Stimulated activated CD4-positive, alpha-beta T cell treated with anti-CD3 and anti-CD28 coated beads, Interleukin-1b, Interleukin-23, amount 100 ng/mL, for 24 hours (primary cell): ENCODE measurements around the gene TP53.

Experiments used
- DNase-seq, 4 experiments: peaks; one replicate each; pipeline ENCODE4 v3.0.0-alpha.2; 2020; ENCODE audit warnings: low read depth in 4 of 4, low spot score in 1 of 4

Gene TP53

GRCh38 chr17:7687072-7687907, at the start of gene TP53:
TP53 (minus strand) TSS chr17:7687490; CDS start chr17:7676594, 10,896 bp downstream.
- peak; percentile 69 to 78 (median 74) for DNase-seq

- DNase-seq, result no peak
Measured at GRCh38 chr17:7732981-7733539, 45.8 kb upstream of the TP53 start.

- DNase-seq, result no peak
Measured at GRCh38 chr17:7729816-7730215, 42.5 kb upstream of the TP53 start.

GRCh38 chr17:7727886-7728285, 40.6 kb upstream of the TP53 start:
- DNase-seq, result no peak

- no peak for DNase-seq
Measured at GRCh38 chr17:7721612-7722011, 34.3 kb upstream of the TP53 start.

- no peak for DNase-seq
Measured at GRCh38 chr17:7720125-7720524, 32.8 kb upstream of the TP53 start.

- no peak for DNase-seq
Measured at GRCh38 chr17:7719661-7720060, 32.4 kb upstream of the TP53 start.

GRCh38 chr17:7717756-7718350, 30.6 kb upstream of the TP53 start:
- DNase-seq, result no peak

GRCh38 chr17:7716901-7717755, 29.8 kb upstream of the TP53 start, which contains the start of gene DNAH2:
DNAH2 (plus strand) TSS chr17:7717744; CDS start chr17:7719735, 1,991 bp downstream.
- DNase-seq, result peak in 2 of 4 experiments; percentile 35 to 41

GRCh38 chr17:7715936-7716886, 28.9 kb upstream of the TP53 start:
- no peak for DNase-seq

- DNase-seq, result no peak
Measured at GRCh38 chr17:7714721-7715594, 27.7 kb upstream of the TP53 start.

- DNase-seq, result no peak
Measured at GRCh38 chr17:7713782-7714181, 26.5 kb upstream of the TP53 start.

GRCh38 chr17:7712111-7712771, 25.0 kb upstream of the TP53 start:
- no peak for DNase-seq

GRCh38 chr17:7711051-7711755, 23.9 kb upstream of the TP53 start:
- no peak for DNase-seq

- no peak for DNase-seq
Measured at GRCh38 chr17:7710301-7710700, 23.0 kb upstream of the TP53 start.

- DNase-seq, result no peak
Measured at GRCh38 chr17:7709031-7709430, 21.7 kb upstream of the TP53 start.

- DNase-seq, result no peak
Measured at GRCh38 chr17:7707858-7708750, 20.8 kb upstream of the TP53 start.
